ENCODE results near the gene TUB. TPM values are rescaled to one million over a fixed set of nuclear protein-coding genes. Genes with fewer than 3 reads are reported as not detected.

The TUB gene
- total and polyA plus RNA-seq, 2 experiments from 2014 or later = 6.7 to 48.2 TPM

GRCh38 chr11:8149726-8150125 lies 68.7 kb downstream of the TUB start:
- no peaks in the 10 kb centered on the region for H3K9me3 ChIP-seq (ENCODE audit: low read depth)
- no peak for TF ChIP-seq CTCF (IDR thresholded peaks at IDR 0.05; ENCODE audit: low read depth, low read length)
- H3K27me3 ChIP-seq = no peaks in the 10 kb centered on the region

More at GRCh38 chr11:8149726-8150125, 68.7 kb downstream of the TUB start:
- Histone ChIP-seq H3K36me3 (no peaks in the 10 kb centered on the region), H3K27ac (no peak overlapping the region), H3K4me3 (no peak overlapping the region), H3K4me1 (ENCODE audit: low read depth) (no peaks in the 10 kb centered on the region)
- DNase-seq (ENCODE audit: low read depth in 1 of 2, low spot score in 1 of 2) = no peak

Other genes starting within 250 kb of the TUB start
- not detected in 2 replicates for gene OR10A6, start 149.9 kb upstream of the TUB start, total RNA-seq
- not detected in 2 replicates for gene OR10A6, start 149.9 kb upstream of the TUB start, polyA plus RNA-seq
- not detected in 2 replicates for gene OR10A3, start 139.5 kb upstream of the TUB start, total RNA-seq
- not detected in 2 replicates for gene OR10A3, start 139.5 kb upstream of the TUB start, polyA plus RNA-seq
- not detected in 2 replicates for gene NLRP10, start 115.8 kb upstream of the TUB start, total RNA-seq
- gene NLRP10, start 115.8 kb upstream of the TUB start, polyA plus RNA-seq = not detected in 2 replicates
- gene EIF3F, start 93.9 kb upstream of the TUB start, total RNA-seq = 271 and 306 TPM in 2 replicates
- 150 and 215 TPM in 2 replicates for gene EIF3F, start 93.9 kb upstream of the TUB start, polyA plus RNA-seq
- gene RIC3, start 87.8 kb downstream of the TUB start, total RNA-seq = 8.7 and 14.3 TPM in 2 replicates
- gene RIC3, start 87.8 kb downstream of the TUB start, polyA plus RNA-seq = 12.4 and 22.1 TPM in 2 replicates
- gene LMO1, start 182.7 kb downstream of the TUB start, total RNA-seq = 0.45 and 1.4 TPM in 2 replicates
- 2.4 and 3.6 TPM in 2 replicates for gene LMO1, start 182.7 kb downstream of the TUB start, polyA plus RNA-seq

Data from cardiac muscle cell (in vitro differentiated cells and primary cell).